GM12872 (cell line): Measurements from ENCODE around the gene NKAIN4.
A peak's percentile ranks its signal among the peaks of the same experiment; 100 is the strongest.

ENCODE experiments used
- CTCF ChIP-seq: IDR thresholded peaks from 3 replicates; pipeline ENCODE4 v1.5.1; 2011; ENCODE audit warnings: low read depth, mild to moderate bottlenecking, low read length, moderate library complexity; ENCODE audit not compliant: insufficient read depth

Gene NKAIN4

GRCh38 chr20:63295846-63296245, 41.6 kb upstream of the NKAIN4 start:
- no peak for TF ChIP-seq CTCF

DNA sequence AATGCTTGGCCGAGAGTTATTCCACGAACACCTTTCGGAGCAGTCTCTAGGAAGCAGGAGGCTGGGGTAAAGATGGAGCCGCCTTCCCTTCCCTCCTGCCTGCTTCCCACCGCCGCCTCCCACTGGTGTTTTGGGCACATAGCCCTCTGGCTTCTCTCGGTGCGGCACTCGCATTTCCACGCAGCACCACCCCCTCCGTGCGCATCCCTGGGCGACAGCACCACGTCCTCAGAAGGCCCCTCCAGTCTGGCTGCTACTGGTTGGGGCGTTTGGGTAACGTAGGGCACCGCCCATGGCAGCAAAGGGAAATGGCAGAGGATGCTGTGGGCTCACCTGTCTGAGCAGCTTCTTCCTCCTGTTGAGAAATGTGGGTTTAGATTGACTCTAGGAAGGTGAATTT, 41.2 kb upstream of the NKAIN4 start:
- TF ChIP-seq CTCF: peak; percentile 16; the same call in 1 of the 3 replicates

DNA sequence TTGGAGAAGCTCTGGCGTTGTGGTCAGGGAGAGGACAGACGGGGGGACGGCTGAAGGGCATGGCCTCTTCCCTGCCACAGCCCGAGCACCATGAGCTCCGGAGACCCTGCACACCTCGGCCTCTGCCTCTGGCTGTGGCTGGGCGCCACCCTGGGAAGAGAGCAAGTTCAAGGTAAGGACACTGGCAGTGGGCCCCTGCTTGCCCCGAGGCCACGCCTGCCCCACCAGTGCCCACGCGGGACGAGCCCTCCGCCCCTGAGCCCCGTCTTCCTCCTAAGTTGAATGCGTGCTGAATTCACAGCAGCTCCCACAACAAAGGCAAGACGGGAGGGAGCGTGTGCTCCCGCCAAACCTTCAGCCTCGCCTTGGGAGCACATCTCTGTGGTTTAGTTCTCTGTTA, 40.8 kb upstream of the NKAIN4 start:
- no peak for TF ChIP-seq CTCF

- TF ChIP-seq CTCF: no peak
These were observed 40.3 kb upstream of the NKAIN4 start for GRCh38 chr20:63294536-63294900.

GRCh38 chr20:63293871-63294535, 39.7 kb upstream of the NKAIN4 start:
- TF ChIP-seq CTCF: no peak

- TF ChIP-seq CTCF: no peak
These were observed 39.2 kb upstream of the NKAIN4 start for GRCh38 chr20:63293456-63293855.

- no peak for TF ChIP-seq CTCF
These were observed 38.6 kb upstream of the NKAIN4 start, which contains the start of gene COL20A1 for GRCh38 chr20:63292904-63293303. TSS of gene COL20A1 (plus strand) at chr20:63293186. CDS start at chr20:63295108, 1,922 bp downstream.

- TF ChIP-seq CTCF: no peak
These were observed 38.0 kb upstream of the NKAIN4 start for GRCh38 chr20:63292292-63292701.
